AG04449 (cell line): ENCODE data around the gene SHCBP1L.

Experiments
- CTCF ChIA-PET: fragments of 350-600 bp; formaldehyde crosslinking; extraction: SDS; loops from one replicate; lab custom pipeline; 2021; ENCODE audit warnings: antibody characterized with exemption; lab: Yijun Ruan, JAX
- POLR2A ChIA-PET: fragments of 400-600, 350-600 bp; formaldehyde crosslinking; extraction: SDS; loops from one replicate; lab custom pipeline; 2020; ENCODE audit warnings: antibody characterized with exemption, inconsistent platforms; lab: Yijun Ruan, JAX
- DNase-seq: peaks from one replicate; pipeline ENCODE4 v3.0.0-alpha.2; 2010; ENCODE audit warnings: low read depth, low spot score
- H3K4me3 ChIP-seq: 2 replicates; pipeline ENCODE4 v1.5.1; 2011; ENCODE audit warnings: low read depth, mild to moderate bottlenecking, control low read depth, low read length
- CTCF ChIP-seq: IDR thresholded peaks from one replicate; pipeline ENCODE4 v1.5.1; 2011; ENCODE audit warnings: mild to moderate bottlenecking, moderate library complexity, low read length, control low read depth, inconsistent platforms; ENCODE audit not compliant: insufficient read depth; ENCODE audit errors: missing control alignments

The SHCBP1L gene

DNA sequence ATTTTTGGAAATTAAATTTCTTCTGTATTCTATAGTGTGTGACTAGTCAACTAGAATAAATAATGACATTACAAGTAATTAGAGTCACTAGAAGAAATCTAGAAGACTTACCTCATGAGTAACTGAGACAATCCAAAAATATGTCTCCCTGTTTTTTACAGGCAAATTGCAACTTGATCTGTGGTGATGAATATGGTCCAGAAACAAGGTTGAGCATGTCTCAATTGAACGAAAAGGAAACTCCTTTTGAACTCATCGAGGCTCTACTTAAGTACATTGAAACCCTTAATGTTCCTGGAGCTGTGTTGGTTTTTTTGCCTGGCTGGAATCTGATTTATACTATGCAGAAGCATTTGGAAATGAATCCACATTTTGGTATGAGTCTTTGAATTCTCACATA is 77.1 kb downstream of the SHCBP1L start:
- no peak for DNase-seq
- ChIA-PET POLR2A (no interaction called here), CTCF (interaction anchor here (0.8 kb wide), 1 partner anchor 10 kb away, joined by 3 read pairs; no protein-coding TSS in a partner anchor)
- TF ChIP-seq CTCF: no peak
- no peak overlapping the region for H3K4me3 ChIP-seq

GRCh38 chr1:182872881-182873280 is 80.1 kb downstream of the SHCBP1L start:
- H3K4me3 ChIP-seq: no peak overlapping the region
- ChIA-PET CTCF (interaction anchor here (0.8 kb wide), 1 partner anchor 9 kb away, joined by 3 read pairs; no protein-coding TSS in a partner anchor), POLR2A (no interaction called here)
- no peak for TF ChIP-seq CTCF
- no peak for DNase-seq

DNA sequence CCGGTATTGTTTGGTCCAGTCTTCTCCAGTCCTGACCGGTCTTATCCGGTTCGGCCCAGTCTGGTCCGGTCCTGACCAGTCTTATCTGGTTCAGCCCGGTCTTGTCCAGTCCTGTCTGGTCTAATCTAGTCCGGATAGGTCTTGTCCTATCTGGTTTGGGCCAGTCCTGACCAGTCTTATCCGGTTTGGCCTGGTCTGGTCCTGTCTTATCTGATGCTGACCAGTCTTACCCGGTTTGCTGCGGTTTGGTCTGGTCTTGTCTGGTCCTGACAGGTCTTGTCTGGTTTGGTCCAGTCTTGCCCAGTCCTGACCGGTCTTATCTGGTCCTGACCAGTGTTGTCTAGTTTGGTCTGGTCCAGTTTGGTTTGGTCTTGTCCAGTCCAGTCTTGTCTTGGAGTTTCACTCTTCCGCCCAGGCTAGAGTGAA is 83.7 kb downstream of the SHCBP1L start:
- no peak for TF ChIP-seq CTCF
- ChIA-PET CTCF (interaction anchor here (1.0 to 1.3 kb wide), 2 partner anchors 17 to 21 kb away, joined by 3 to 5 read pairs; no protein-coding TSS in a partner anchor), POLR2A (no interaction called here)
- H3K4me3 ChIP-seq: no peak overlapping the region
- DNase-seq: no peak

DNA sequence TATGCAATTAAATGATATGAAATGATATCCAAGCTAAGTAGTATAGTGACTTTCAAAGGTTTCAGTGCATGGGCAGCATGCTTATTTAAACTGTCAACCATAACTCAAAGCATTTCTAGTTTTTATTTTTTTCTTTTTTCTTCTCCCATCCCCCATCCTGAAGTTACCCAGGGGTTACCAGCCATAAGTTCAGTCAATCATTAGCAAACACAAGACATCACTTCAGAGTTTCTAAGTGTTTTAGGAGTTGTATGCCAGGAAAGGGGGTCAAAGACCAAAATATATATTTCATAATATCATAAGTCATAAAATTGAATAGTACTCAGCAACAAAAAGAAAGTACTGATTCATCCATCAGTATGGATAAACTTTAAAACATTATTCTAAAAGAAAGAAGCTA is 85.1 kb downstream of the SHCBP1L start:
- no peak for TF ChIP-seq CTCF
- ChIA-PET CTCF (interaction anchor here (0.9 to 1.3 kb wide), 2 partner anchors 13 to 15 kb away, joined by 3 read pairs; no protein-coding TSS in a partner anchor), POLR2A (no interaction called here)
- no peak overlapping the region for H3K4me3 ChIP-seq
- no peak for DNase-seq

DNA sequence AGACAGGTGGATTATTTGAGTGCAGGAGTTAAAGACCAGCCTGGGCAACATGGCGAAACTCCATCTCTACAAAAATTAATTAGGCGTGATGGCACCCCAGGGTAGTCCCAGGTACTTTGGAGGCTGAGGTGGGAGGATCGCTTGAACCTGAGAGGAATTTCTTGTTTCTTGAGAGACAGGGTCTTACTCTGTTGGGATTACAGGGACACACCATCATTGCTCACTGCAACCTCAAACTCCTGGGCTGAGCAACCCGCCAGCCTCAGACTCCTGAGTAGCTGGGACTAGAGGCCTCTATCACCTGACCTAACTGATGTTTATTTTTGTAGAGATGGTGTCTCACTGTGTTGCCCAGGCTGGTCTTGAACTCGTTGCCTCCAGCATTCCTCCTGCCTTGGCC is 89.0 kb downstream of the SHCBP1L start:
- DNase-seq: no peak
- no peak overlapping the region for H3K4me3 ChIP-seq
- ChIA-PET CTCF (no interaction called here), POLR2A (interaction anchor here (1.0 kb wide), 1 partner anchor 26 kb away, joined by 3 read pairs; no protein-coding TSS in a partner anchor)
- no peak for TF ChIP-seq CTCF

GRCh38 chr1:182862827-182863226 is 90.1 kb downstream of the SHCBP1L start:
- POLR2A ChIA-PET: no interaction called here
- DNase-seq: no peak
- CTCF ChIA-PET: no interaction called here
- H3K4me3 ChIP-seq: no peak overlapping the region
- TF ChIP-seq CTCF: no peak
